Keratinocyte (primary cell): ENCODE results near the gene HORMAD2. TPM values are rescaled to one million over a fixed set of nuclear protein-coding genes. Genes with fewer than 3 reads are reported as not detected.

Experiments
- DNase-seq: peaks from one replicate; pipeline ENCODE4 v3.0.0-alpha.2; 2011; ENCODE audit warnings: low read depth, missing footprints, low spot score
- FAIRE-seq: peaks from 2 replicates; lab custom pipeline; 2011; peaks lifted over from hg19 to GRCh38; lab: Jason Lieb, UNC
- H2AFZ ChIP-seq: 2 replicates; pipeline ENCODE4 v1.6.0; 2012; ENCODE audit warnings: low read length, control low read depth, inconsistent platforms; ENCODE audit not compliant: control insufficient read depth
- H3K27ac ChIP-seq: 2 replicates; pipeline ENCODE4 v1.5.1; 2011; ENCODE audit warnings: low read length; ENCODE audit not compliant: control insufficient read depth, insufficient read depth
- H3K27me3 ChIP-seq: 3 replicates; pipeline ENCODE4 v1.6.0; 2011; ENCODE audit warnings: low read length; ENCODE audit not compliant: control insufficient read depth, insufficient read depth; ENCODE audit errors: extremely low read depth
- H3K36me3 ChIP-seq, 2 experiments: 2 replicates in 1 of 2; 3 replicates in 1 of 2; pipeline ENCODE4 v1.5.1; 2011; ENCODE audit warnings: low read length in 2 of 2, mild to moderate bottlenecking in 1 of 2; ENCODE audit not compliant: control insufficient read depth in 2 of 2, insufficient read depth in 2 of 2; ENCODE audit errors: extremely low read depth in 1 of 2
- H3K4me1 ChIP-seq: 3 replicates; pipeline ENCODE4 v1.5.1; 2011; ENCODE audit warnings: low read length; ENCODE audit not compliant: control insufficient read depth, insufficient read depth; ENCODE audit errors: extremely low read depth
- H3K4me2 ChIP-seq: 3 replicates; pipeline ENCODE4 v1.6.0; 2011; ENCODE audit warnings: low read depth, low read length; ENCODE audit not compliant: control insufficient read depth, insufficient read depth; ENCODE audit errors: extremely low read depth
- H3K4me3 ChIP-seq, 3 experiments: fragments of 200-600 bp in 1 of 3; sonication (generic) in 1 of 3; 2 replicates in 2 of 3; 3 replicates in 1 of 3; pipeline ENCODE4 v1.5.1; 2011 to 2016; ENCODE audit warnings: low read length in 3 of 3, mild to moderate bottlenecking in 3 of 3, control low read depth in 2 of 3, inconsistent platforms in 1 of 3, low read depth in 1 of 3, mixed read lengths in 1 of 3, mixed run types in 1 of 3, moderate library complexity in 1 of 3; ENCODE audit not compliant: control insufficient read depth in 2 of 3, insufficient read depth in 2 of 3; ENCODE audit errors: extremely low read depth in 1 of 3
- H3K79me2 ChIP-seq: 2 replicates; pipeline ENCODE4 v1.6.0; 2012; ENCODE audit warnings: low read length; ENCODE audit not compliant: control insufficient read depth, insufficient read depth
- H3K9ac ChIP-seq: 3 replicates; pipeline ENCODE4 v1.6.0; 2011; ENCODE audit warnings: low read length; ENCODE audit not compliant: control insufficient read depth, insufficient read depth; ENCODE audit errors: extremely low read depth
- H3K9me1 ChIP-seq: 3 replicates; pipeline ENCODE4 v1.6.0; 2011; ENCODE audit warnings: low read length; ENCODE audit not compliant: control insufficient read depth, insufficient read depth; ENCODE audit errors: extremely low read depth
- H3K9me3 ChIP-seq: 2 replicates; pipeline ENCODE4 v1.5.1; 2012; ENCODE audit warnings: low read depth, low read length; ENCODE audit not compliant: control insufficient read depth
- H4K20me1 ChIP-seq: 3 replicates; pipeline ENCODE4 v1.6.0; 2011; ENCODE audit warnings: low read length; ENCODE audit not compliant: control insufficient read depth, insufficient read depth; ENCODE audit errors: extremely low read depth
- CTCF ChIP-seq, 3 experiments: IDR thresholded peaks in 1 of 3; conservative IDR thresholded peaks in 1 of 3; optimal IDR thresholded peaks in 1 of 3; 2 replicates in 2 of 3; 3 replicates in 1 of 3; pipeline versions ENCODE3 to v1.5.1; 2011; ENCODE audit warnings: low read length in 3 of 3, mild to moderate bottlenecking in 3 of 3, moderate library complexity in 2 of 3, control low read depth in 1 of 3, inconsistent platforms in 1 of 3; ENCODE audit not compliant: insufficient read depth in 2 of 3; ENCODE audit errors: extremely low read depth in 1 of 3
- EZH2 ChIP-seq: IDR thresholded peaks from one replicate; pipeline ENCODE4 v1.6.1; 2012; ENCODE audit warnings: inconsistent platforms, mild to moderate bottlenecking, low read length, moderate library complexity
- dilution Hi-C: fragments of 300-500 bp; cut with MboI; formaldehyde crosslinking; loops from one replicate; pipeline ENCODE4 v1.7.0; 2020; ENCODE audit warnings: low sequenced_read_pairs; ENCODE audit not compliant: extremely low pct_ligation_motif_present
- polyA plus RNA-seq, 5 experiments: library from polyadenylated mRNA; depleted of rRNA in 3 of 5; stranded (reverse) in 3 of 5; stranded (forward) in 1 of 5; unstranded in 1 of 5; fragments of >200 nt; gene quantifications; 1 replicate in 1 of 5; 2 replicates in 3 of 5; 3 replicates in 1 of 5; pipeline versions ENCODE4 v1.2.1 to v1.2.3, GENCODE V29; 2011 to 2012; ENCODE audit warnings: missing spikeins in 2 of 5, low read depth in 1 of 5, low replicate concordance in 1 of 5

The HORMAD2 gene
- polyA plus RNA-seq, 1 donor (not counting 4 experiments of a cell fraction or from before 2014, with no cell fraction given): not detected

- Histone ChIP-seq H3K4me3 (no peak overlapping the region), H3K36me3 (no peaks in the 10 kb centered on the region), H2AFZ (no peak overlapping the region), H3K79me2 (no peaks in the 10 kb centered on the region), H3K9me1 (no peaks in the 10 kb centered on the region), H4K20me1 (no peaks in the 10 kb centered on the region), H3K4me2 (peak overlapping the region; percentile 18), H3K27ac (no peak overlapping the region), H3K9ac (no peak overlapping the region), H3K4me1 (peaks cover 21% of the 10 kb centered on the region), H3K9me3 (no peaks in the 10 kb centered on the region), H3K27me3 (no peaks in the 10 kb centered on the region)
- dilution Hi-C loops: no loop called here
- FAIRE-seq (peak; percentile 23), DNase-seq (no peak)
- TF ChIP-seq CTCF (optimal IDR thresholded peaks at IDR 0.05 in 1 of 3, IDR thresholded peaks at IDR 0.05 in 1 of 3, conservative IDR thresholded peaks at IDR 0.05 in 1 of 3; ENCODE audit: extremely low read depth in 1 of 3, insufficient read depth in 2 of 3, low read length in 3 of 3): no peak
- no peak for TF ChIP-seq EZH2
These were observed 42.0 kb upstream of the HORMAD2 start for GRCh38 chr22:30038219-30038618.

- Histone ChIP-seq H4K20me1 (no peaks in the 10 kb centered on the region), H3K4me1 (peaks cover 35% of the 10 kb centered on the region), H3K4me2 (no peak overlapping the region), H3K4me3 (no peak overlapping the region), H3K9me1 (no peaks in the 10 kb centered on the region), H3K79me2 (no peaks in the 10 kb centered on the region), H3K27ac (no peak overlapping the region), H3K9ac (no peak overlapping the region), H3K36me3 (no peaks in the 10 kb centered on the region), H3K9me3 (no peaks in the 10 kb centered on the region), H2AFZ (no peak overlapping the region), H3K27me3 (no peaks in the 10 kb centered on the region)
- dilution Hi-C loops: no loop called here
- DNase-seq (no peak), FAIRE-seq (no peak)
- TF ChIP-seq EZH2: no peak
- TF ChIP-seq CTCF (optimal IDR thresholded peaks at IDR 0.05 in 1 of 3, IDR thresholded peaks at IDR 0.05 in 1 of 3, conservative IDR thresholded peaks at IDR 0.05 in 1 of 3; ENCODE audit: extremely low read depth in 1 of 3, insufficient read depth in 2 of 3, low read length in 3 of 3): no peak
These were observed 39.6 kb upstream of the HORMAD2 start for GRCh38 chr22:30040499-30041260.
